NCI-H748 (cell line): ENCODE results near the gene TMEM88.

Experiments
- DNase-seq: peaks from one replicate; lab custom pipeline; 2025; ENCODE audit not compliant: unreplicated experiment; lab: John Stamatoyannopoulos, UW

The TMEM88 gene

GRCh38 chr17:7884581-7885366 lies 29.9 kb downstream of the TMEM88 start:
- DNase-seq, result peak; percentile 32

GRCh38 chr17:7885367-7886226 lies 30.7 kb downstream of the TMEM88 start:
- DNase-seq, result peak; percentile 78

- peak; percentile 66 for DNase-seq
Observed at GRCh38 chr17:7886227-7887037, 31.6 kb downstream of the TMEM88 start.

GRCh38 chr17:7887038-7887481 lies 32.2 kb downstream of the TMEM88 start:
- DNase-seq, result peak; percentile 89

GRCh38 chr17:7887482-7888183 lies 32.8 kb downstream of the TMEM88 start:
- DNase-seq, result peak; percentile 97

- DNase-seq, result peak; percentile 81
Observed at GRCh38 chr17:7888184-7888920, 33.5 kb downstream of the TMEM88 start, which contains the start of gene CHD3. Gene CHD3, plus strand, starts transcription at chr17:7888789. Its CDS starts 212 bp downstream, at chr17:7889001.

- peak; percentile 98 for DNase-seq
Observed at GRCh38 chr17:7889166-7889955, 34.5 kb downstream of the TMEM88 start.

GRCh38 chr17:7893187-7893880 lies 38.5 kb downstream of the TMEM88 start:
- DNase-seq, result no peak

GRCh38 chr17:7894226-7894625 lies 39.4 kb downstream of the TMEM88 start:
- no peak for DNase-seq

- no peak for DNase-seq
Observed at GRCh38 chr17:7894866-7895265, 40.0 kb downstream of the TMEM88 start.

- no peak for DNase-seq
Observed at GRCh38 chr17:7897090-7897489, 42.2 kb downstream of the TMEM88 start.

- peak; percentile 15 for DNase-seq
Observed at GRCh38 chr17:7897773-7898172, 42.9 kb downstream of the TMEM88 start.

- DNase-seq, result no peak
Observed at GRCh38 chr17:7903154-7904103, 48.6 kb downstream of the TMEM88 start.
